Lung (tissue), 12 donors: ENCODE measurements around the gene RANGAP1. TPM values are rescaled to one million over a fixed set of nuclear protein-coding genes. Genes with fewer than 3 reads are reported as not detected.

Experiments
- ATAC-seq: fragments of 200-7000 bp; cut with Tn5 transposase; one replicate; pipeline ENCODE4 v1.9.1; 2020; ENCODE audit warnings: moderate number of reproducible peaks; ENCODE audit not compliant: insufficient read depth, low FRiP score
- DNase-seq, 3 donors: peaks; one replicate each; pipeline ENCODE4 v3.0.0-alpha.2; 2013 to 2017
- H3K27ac ChIP-seq, 2 donors: one replicate each; pipeline ENCODE4 v1.5.1; 2013; ENCODE audit warnings: mild to moderate bottlenecking in 2 of 2, moderate library complexity in 2 of 2, control low read depth in 1 of 2, inconsistent platforms in 1 of 2, low read depth in 1 of 2, low read length in 1 of 2
- H3K27me3 ChIP-seq, 3 donors: one replicate each; pipeline ENCODE4 v1.5.1; 2013; ENCODE audit warnings: low read length in 2 of 3; ENCODE audit not compliant: control insufficient read depth in 3 of 3, insufficient read depth in 3 of 3
- H3K36me3 ChIP-seq, 4 donors: one replicate each; pipeline ENCODE4 v1.5.1; 2013; ENCODE audit warnings: low read length in 4 of 4, mild to moderate bottlenecking in 1 of 4, moderate library complexity in 1 of 4; ENCODE audit not compliant: control insufficient read depth in 4 of 4, insufficient read depth in 4 of 4
- H3K4me1 ChIP-seq, 5 donors: one replicate each; pipeline ENCODE4 v1.5.1; 2013; ENCODE audit warnings: low read length in 5 of 5, mild to moderate bottlenecking in 2 of 5, moderate library complexity in 1 of 5; ENCODE audit not compliant: control insufficient read depth in 5 of 5, insufficient read depth in 5 of 5
- H3K4me3 ChIP-seq: one replicate; pipeline ENCODE4 v1.5.1; 2013; ENCODE audit warnings: mild to moderate bottlenecking, control low read depth, moderate library complexity
- H3K9ac ChIP-seq, 2 donors: one replicate each; pipeline ENCODE4 v1.5.1; 2013; ENCODE audit warnings: low read length in 2 of 2, control low read depth in 1 of 2; ENCODE audit not compliant: insufficient read depth in 1 of 2
- H3K9me3 ChIP-seq, 4 donors: one replicate each; pipeline ENCODE4 v1.5.1; 2013; ENCODE audit warnings: low read length in 3 of 4, mild to moderate bottlenecking in 1 of 4, moderate library complexity in 1 of 4; ENCODE audit not compliant: control insufficient read depth in 4 of 4, insufficient read depth in 3 of 4
- CTCF ChIP-seq: IDR thresholded peaks from 2 replicates; pipeline ENCODE4 v1.5.1; 2012; ENCODE audit warnings: mild to moderate bottlenecking; ENCODE audit errors: control extremely low read depth, extremely low read depth
- WGBS, 2 donors: extraction: QIAGEN DNeasy Blood & Tissue Kit; methylation state at CpG; one replicate each; pipeline ENCODE4 v1.1.7; 2013; 5-methylcytosine and 5-hydroxymethylcytosine counted together
- polyA plus RNA-seq, 2 donors: library from polyadenylated mRNA; stranded (reverse); fragments of 200-250 nt; gene quantifications; one replicate each; pipeline ENCODE4 v1.2.1, GENCODE V29; 2013
- total RNA-seq, 2 donors: library from RNA; depleted of rRNA in 1 of 2; stranded (reverse); fragments of >200 nt in 1 of 2; gene quantifications; one replicate each; pipeline ENCODE4 v1.2.1, GENCODE V29; 2014 to 2021
- donor health status: control.
- donor health status: control.
- donor health status: Bipolar disorder and iron deficiency.
- donor health status: healthy.
- donor health status: DM: yes; HTN: yes; CAD: no.

The RANGAP1 gene
- total and polyA plus RNA-seq, 4 donors = 21.7 to 49.3 (median 41.2) TPM

- ATAC-seq (no peak), DNase-seq (no peak)
- H3K9me3 ChIP-seq = no peaks in the 10 kb centered on the region
- WGBS, 2 donors = 39 to 54% methylated on average over 9 of the region's 9 CpGs
- peaks cover 0 to 17% (median 8%) of the 10 kb centered on the region in 5 donors for H3K4me1 ChIP-seq
- no peak overlapping the region for H3K9ac ChIP-seq
- H3K36me3 ChIP-seq = peaks cover 0 to 2% (median 0%) of the 10 kb centered on the region in 4 donors
- peak overlapping the region; percentile 76 to 89 for H3K27ac ChIP-seq
- no peak overlapping the region for H3K4me3 ChIP-seq
- no peaks in the 10 kb centered on the region for H3K27me3 ChIP-seq
- no peak for TF ChIP-seq CTCF
These were observed 2.4 kb upstream of the RANGAP1 start for GRCh38 chr22:41288245-41288946.

GRCh38 chr22:41286639-41287091, 678 bp upstream of the RANGAP1 start:
- H3K9ac ChIP-seq = peak overlapping the region; percentile 59 to 80
- no peaks in the 10 kb centered on the region for H3K9me3 ChIP-seq
- TF ChIP-seq CTCF = no peak
- no peak for ATAC-seq
- no peaks in the 10 kb centered on the region for H3K27me3 ChIP-seq
- WGBS, 2 donors = 0% methylated on average over 15 of the region's 15 CpGs
- peaks cover 0 to 17% (median 8%) of the 10 kb centered on the region in 5 donors for H3K4me1 ChIP-seq
- peaks cover 0 to 8% (median 3%) of the 10 kb centered on the region in 4 donors for H3K36me3 ChIP-seq
- peak overlapping the region; percentile 37 for H3K4me3 ChIP-seq
- DNase-seq = peak in 1 of 3 donors; percentile 73
- peak overlapping the region; percentile 66 to 97 for H3K27ac ChIP-seq

- Histone ChIP-seq H3K9me3 (no peaks in the 10 kb centered on the region), H3K36me3 (peaks cover 2 to 14% (median 8%) of the 10 kb centered on the region in 4 donors), H3K4me3 (peak overlapping the region; percentile 95), H3K27me3 (no peaks in the 10 kb centered on the region), H3K27ac (peak overlapping the region; percentile 89 to 98), H3K9ac (peak overlapping the region in 1 of 2 donors; percentile 20), H3K4me1 (peaks cover 0 to 16% (median 8%) of the 10 kb centered on the region in 5 donors)
- ATAC-seq = peak; percentile 28
- 1% methylated on average over 30 of the region's 30 CpGs for WGBS, 2 donors
- DNase-seq = peak; percentile 17 to 43 (median 32)
- no peak for TF ChIP-seq CTCF
These were observed 557 bp downstream of the RANGAP1 start for GRCh38 chr22:41285441-41285819.
